Measurements from ENCODE around the gene MAGI1.

MAGI1 gene

DNA sequence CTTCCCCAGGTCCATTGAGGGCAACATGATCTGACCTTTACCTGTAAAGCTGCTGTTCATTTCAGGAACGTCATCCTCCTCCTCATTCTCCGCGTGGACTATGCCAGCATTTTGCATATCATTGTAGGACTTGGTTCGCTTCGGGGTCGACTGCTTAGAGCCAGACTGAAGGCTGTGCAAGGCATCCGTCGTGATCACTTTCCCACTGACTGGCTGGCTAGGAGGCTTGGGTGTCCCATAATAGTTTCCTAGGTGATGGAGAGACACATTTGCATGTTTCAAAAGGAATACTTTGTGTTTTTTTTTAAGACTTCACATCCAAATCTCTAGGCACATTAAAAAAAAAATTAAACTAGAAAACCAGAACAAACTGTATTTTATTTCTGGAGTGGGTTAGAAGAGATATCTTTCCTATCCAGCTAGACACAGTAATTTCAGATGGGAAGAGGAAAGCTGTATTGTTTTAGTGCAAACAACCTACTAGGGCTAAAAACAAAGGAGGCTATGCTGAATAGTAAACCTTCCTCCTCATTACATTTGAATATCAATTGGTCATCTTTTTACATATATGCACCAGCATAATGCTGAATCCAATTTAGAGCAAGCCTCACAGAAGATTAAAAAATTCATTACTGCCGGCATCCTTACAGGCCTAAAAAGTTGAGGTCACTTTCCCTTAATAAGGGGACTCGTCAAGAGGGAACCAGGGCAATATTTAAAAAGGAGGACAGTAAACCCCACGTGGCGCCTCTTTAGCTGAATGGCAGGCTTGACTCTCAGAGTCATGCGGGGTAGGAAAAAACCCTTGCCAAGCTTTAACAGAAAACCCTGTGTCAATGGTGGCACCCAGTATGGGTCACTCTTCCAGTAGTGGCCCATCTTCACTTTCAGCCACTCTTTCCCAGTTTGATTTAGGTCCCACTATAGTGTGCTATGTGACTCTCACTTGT lies 559.9 kb downstream of the MAGI1 start:
- DNase-seq (ENCODE audit: low spot score): no peak

DNA sequence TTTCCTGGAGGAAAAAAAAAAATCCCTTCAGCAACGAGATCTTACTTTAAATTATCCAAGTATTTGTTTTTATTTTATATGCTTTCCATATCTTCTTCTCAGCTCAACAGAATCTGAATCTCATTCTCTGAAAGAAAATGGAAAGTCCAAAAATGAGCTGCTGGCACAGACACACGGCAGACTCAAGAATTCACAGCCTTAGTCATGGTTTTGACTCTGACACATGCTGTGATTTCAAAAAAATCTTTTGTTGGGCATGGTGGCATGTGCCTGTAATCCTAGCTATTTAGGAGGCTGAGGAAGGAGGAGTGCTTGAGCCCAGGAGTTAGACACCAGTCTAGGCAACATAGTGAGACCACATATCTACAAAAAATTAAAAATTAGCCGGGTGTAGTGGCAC lies 565.0 kb downstream of the MAGI1 start:
- no peak for DNase-seq (ENCODE audit: low spot score)

DNA sequence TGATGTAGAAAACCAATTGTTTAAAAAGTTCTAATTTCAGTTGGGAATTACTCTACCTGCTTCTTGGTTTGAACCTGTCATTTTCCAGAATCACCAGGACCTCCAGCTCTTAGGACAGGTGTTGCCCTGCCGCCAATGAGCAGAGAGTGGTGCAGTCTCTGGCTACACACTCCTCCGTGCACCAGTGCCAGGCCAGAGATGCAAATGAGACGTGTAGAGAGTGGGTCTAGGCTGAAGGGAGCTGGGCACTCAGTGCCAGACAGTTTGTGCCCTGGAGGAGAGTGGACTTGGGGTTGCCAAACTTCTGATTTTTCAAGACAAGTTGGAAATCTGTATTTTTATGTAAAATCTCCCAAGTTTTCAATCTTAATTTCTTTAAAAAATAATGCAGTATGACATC lies 566.2 kb downstream of the MAGI1 start:
- no peak for DNase-seq (ENCODE audit: low spot score)

DNA sequence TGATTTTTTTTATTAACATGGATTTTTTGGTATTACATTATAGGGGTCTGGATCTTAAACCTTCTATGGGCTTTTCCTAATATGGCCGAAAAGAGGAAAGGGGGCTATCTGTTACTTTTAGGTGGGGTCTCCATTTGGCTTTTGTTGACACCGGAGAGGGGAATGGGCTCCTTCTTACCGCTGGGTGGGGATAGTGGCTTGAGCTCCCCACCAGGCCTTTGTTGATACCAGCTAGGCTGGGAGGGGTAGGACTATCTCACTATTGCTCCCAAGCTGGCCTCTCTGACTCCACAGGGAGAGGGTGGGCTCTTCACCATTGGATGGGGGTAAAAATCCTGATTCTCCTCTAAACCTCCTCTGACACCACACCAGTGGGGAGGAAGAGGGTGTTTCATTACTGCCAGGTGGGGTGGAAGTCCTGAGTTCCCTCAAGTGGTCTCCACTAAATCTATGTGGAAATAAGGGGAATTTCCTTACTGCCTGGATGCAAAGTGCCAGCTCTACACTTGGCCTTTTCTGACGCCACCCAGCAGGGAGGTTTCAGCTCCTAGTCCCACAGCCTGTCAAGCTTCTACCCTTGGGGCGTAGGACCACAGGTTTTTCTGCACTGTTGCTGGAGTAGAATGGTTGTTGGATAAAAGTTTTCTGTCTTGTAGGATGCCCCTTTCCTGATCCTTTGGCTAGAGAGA lies 572.3 kb downstream of the MAGI1 start:
- no peak for DNase-seq (ENCODE audit: low spot score)

DNA sequence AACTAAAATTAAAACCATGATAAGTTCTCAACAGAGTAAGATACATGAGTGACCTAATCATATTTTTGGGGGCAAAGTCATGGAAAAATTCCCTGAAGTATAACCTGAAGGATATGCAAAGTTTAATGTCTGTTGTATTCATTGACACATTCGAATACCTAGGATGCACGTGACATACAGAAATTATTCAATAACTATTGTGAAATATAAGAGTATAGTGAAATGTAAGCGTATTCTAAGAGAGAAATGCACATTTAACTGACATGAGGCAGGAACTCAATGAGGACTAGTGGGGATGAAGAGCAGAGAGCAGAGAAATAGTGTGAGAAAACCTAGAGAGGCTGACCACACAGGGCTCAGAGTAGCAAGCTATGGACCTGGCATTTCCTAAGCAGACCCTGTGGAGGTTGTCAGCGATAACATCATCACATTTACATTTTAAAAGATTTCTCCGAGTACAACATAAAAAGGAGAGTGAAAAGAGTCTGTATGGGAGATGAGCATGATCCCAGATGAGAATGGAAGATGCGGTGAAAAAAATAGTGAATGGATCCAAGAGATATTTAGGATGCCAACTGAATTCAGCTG lies 588.8 kb downstream of the MAGI1 start:
- DNase-seq (ENCODE audit: low spot score): no peak

DNA sequence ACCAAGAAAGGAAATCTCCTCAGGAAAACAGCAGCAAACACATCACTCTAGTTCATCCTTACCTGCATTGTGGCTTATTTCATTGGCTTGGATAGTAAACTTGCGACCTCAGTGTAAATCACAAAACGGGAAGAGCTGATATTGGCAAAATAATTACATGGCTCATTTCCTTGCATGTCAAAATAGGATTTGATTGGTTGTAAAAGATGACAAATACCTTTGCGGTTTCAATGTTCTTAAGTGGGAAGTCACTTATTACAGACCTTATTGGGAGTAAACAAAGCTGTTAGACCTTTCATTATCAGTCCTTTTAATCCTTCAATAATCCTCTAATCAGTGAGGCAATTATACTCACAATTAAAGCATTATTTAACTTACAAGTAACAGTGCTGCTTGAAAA lies 590.6 kb downstream of the MAGI1 start:
- DNase-seq (ENCODE audit: low spot score): no peak

DNA sequence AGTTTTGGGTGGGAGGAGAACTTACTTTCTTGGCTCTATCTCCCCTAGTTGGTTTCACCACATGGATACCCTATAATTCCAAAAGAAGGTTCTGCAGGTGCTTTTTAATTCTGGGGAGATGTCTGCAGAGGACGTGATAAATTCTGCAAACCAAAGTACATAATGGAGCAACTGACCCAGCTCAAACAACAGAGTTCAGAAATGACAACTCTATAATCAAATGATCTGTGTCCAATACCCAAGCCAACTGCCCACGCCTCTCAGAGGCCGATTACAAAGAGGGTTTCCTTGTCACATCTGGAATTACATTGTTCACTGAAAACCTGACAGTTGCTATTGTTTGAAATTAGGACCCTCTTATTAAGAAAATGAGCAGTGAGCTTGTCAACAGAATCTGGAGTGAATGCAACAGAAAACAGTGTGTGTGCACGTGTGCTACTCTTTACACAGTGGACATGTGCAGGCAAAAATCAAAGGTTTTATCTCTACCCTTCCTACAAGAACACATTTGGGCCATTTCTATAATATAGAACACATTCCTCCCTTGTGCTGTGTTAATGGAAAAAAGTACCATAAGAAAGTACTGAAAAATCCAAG lies 593.0 kb downstream of the MAGI1 start:
- no peak for DNase-seq (ENCODE audit: low spot score)

DNA sequence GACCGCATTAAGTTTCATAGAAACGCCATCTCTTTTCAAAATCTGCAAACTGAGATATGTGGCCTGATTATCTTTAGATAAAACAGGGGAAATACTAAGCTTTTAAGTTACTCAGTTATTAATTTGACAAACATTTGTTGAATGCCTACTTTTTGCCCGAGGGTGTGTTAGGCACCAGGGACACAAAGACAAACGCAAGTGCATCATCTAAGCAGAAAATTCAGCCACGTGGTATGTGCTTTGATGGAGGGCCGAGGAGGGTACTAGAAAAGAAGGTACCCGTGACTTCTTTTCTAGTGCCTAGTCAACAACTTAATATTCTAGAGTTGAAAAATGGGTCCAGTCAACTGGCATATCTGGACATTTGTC lies 594.3 kb downstream of the MAGI1 start:
- DNase-seq (ENCODE audit: low spot score): no peak

DNA sequence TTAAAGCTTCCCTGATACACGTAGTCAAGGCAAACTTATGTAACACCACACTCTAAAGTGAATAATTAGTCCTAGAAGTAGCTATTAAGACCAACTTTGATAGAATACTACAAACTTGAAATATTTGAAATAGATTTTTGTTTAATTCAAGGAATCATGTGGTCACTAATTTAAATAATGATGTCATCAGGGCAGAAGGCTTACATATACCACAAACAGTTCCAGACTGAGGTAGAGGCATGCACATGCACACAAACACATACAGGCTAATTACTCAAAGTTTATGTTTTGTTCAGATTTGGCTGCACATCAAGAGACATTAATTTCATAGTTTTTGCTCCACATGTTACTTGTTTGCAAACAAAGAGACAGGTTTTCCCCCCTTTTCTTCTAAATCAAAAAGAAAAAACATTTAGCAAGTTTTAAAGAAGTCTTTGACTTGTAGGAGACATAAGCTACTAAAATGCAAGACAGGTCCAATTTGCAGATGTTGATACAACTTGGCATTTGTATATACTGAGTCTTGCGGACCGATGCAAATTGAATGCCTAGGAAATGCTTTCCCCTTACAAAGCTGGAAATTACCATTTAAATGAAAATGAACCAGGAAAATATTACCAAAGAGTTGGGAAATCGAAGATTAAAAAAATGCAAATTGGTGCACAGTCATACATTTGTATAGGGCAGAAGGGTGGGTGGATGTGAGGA lies 594.8 kb downstream of the MAGI1 start:
- DNase-seq (ENCODE audit: low spot score): no peak

DNA sequence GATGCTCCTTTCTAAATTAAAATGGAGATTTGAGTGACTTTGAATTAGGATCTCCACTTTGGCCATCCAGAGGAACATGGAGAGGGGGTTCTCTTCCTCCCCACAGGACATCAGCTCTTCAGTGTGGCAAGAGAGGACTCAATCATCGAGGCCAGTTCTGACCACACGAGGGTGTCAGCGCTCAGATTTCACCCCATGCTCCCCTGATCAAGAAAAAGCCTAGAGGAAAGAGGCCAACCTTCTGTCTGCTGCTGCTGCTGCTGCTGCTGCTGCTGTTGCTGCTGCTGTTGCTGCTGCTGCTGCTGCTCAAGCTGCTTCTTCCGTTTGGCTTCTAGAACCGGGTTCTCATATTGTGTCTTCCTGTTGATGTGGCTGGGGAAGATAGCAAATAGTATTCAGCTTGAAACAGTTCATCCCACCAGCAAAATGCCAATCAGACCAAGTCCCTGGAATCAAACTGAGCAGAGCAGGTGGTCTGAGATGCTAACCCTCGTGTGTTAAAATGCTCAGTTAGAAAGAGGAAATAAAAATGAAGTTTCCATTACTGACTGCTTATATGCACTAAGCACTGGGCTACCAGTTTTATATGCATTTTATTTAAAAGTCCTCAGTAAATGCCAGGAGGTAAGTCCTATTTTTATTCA lies 599.0 kb downstream of the MAGI1 start:
- DNase-seq (ENCODE audit: low spot score): peak; percentile 51

DNA sequence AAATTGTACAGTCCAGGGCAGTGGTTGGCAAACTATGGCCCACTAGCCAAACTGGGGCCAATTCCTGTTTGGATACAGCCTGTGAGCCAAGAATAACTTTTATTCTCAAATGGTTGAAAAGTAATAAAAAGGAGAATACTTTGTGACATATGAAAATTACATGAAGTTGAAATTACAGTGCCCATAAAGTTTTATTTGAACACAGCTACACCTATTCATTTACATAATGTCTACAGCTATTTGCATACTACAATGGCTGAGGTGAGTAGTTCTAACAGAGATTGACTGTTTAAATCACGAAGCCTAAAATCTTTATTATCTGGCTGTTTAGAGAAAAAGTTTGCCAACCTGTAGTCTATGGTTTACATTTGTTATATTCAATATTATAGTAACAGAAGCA lies 600.1 kb downstream of the MAGI1 start:
- no peak for DNase-seq (ENCODE audit: low spot score)

DNA sequence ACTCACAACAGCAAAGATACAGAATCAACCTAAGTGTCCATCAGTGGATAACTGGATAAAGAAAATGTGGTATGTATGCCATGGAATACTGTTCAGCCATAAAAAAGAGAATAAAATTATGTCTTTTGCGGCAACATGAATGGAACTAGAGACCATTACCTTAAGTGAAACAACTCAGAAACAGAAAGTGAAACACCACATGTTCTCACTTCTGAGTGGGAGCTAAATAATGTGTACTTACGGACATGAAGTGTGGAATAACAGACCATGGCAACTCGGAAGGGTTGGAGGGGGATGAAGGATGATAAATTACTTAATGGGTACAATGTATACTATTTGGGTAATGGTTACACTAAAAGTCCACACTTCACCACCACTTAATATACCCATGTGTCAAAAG lies 600.6 kb downstream of the MAGI1 start:
- DNase-seq (ENCODE audit: low spot score): no peak

DNA sequence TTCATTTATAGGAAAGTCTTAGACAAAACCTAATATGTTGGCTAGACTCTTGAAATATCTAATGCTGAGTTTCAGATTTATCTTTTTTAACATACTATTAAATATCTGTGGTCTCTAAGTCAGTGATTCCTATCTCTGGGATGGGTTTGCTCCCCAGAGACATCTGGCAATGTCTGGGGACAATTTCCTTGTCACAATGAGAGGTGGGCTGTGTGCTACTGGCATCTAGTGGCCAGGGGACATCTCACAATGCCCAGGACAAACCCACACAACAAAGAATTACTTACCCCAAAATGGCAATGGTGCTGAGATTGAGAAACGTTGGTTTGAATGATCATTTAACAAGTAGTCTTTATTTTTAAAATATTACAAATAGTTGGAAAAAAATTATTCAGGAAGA lies 602.1 kb downstream of the MAGI1 start:
- no peak for DNase-seq (ENCODE audit: low spot score)

DNA sequence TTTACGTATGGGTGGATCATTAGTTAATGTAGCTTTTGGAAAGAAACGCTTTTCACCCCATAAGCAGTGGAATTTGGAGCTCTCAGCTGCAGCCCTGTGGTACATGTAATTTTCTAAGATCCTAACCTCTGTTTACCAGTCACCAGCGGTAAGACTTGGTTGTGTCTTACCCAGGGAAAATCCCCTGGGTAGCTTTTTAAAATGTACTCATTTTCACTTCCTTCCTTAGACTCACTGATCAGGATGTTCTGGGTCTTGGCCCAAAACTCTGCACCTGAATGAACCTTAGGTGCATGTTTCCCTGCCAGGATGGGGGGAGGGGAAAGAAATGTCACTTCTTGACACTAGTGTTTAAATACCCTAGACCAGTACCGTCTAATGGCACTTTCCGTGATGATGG lies 605.2 kb downstream of the MAGI1 start:
- DNase-seq (ENCODE audit: low spot score): no peak

DNA sequence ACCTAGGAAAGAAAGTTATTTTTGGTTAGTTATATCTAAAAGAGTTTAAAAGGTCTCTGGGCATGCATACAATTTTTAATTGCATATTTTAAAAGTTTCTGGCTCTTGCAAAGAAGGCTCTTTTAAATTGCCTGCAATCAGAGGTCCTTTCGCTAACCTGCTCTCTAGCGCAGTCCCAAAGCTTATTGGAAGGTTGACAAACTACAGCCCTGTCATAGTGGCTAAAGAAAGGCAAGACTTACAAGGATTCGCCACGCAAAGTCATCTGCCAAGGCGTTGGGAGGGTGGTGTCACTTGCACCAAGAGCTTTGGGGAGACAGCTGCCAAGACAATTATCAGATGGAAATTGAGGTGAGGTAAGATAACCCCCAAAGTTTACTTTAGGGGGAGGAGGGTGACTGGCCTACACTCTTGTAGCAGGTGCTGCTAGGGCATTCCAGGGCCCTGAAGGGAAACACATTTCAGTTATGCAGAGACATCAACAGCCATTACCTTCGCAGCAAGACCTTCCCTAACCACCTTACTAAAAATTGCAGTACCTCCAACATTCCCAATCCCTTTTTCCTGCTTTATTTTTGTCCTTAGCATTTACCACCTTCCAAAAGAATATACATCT lies 606.2 kb downstream of the MAGI1 start:
- no peak for DNase-seq (ENCODE audit: low spot score)

DNA sequence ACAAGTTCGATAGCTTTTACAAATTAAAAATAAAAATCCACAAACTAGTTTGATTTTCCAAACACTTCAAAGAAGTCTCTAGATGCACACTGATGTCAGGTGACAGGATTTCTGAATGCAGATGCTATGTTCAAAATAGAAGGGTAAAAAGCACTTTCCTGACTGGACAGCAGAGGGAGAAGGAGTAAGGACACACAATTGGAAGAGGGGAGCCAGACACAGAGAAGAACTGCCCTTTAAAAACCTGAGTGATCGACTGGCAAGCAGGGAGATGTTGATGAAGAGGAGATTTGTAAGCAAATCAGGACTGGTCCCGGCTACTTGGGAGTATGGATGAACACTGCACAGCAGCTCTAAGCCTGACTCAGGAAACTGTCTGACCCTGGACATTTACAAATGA lies 612.8 kb downstream of the MAGI1 start:
- DNase-seq (ENCODE audit: low spot score): peak; percentile 10

DNA sequence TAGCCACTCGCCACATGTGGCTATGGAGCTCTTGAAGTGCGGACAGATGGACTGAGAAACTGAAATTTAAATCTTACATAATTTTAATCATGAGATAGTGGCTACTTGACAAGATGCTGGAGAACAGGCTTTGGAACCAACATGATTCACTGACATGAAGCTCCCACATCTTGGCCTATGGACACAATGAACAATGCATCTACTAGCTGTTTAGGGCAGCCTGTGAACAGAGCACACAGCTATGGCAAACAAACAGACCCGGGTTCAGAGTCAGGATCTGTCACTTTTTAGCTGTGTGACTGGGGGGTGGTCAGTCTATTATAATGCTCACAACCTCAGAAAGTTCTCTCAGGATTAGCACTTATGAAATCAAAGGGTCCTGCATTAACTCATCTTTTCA lies 616.6 kb downstream of the MAGI1 start:
- no peak for DNase-seq (ENCODE audit: low spot score)

DNA sequence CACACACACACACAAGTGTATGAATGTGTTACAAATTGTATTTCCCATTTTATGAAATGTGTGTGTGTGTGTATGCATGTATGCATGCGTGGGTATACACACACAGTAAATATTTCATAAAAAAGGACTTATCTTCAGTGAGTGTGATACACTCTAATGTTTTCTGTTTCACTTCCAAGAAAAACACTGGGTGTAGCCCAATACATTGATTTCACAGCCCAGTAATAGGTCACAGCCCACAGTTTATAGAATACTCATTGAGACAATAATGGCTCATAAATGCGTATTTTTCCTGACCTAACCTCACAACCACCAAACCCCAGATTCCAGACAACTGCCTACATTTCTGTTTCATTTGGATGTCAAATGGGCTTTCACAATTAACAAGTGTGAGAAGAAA lies 619.5 kb downstream of the MAGI1 start:
- no peak for DNase-seq (ENCODE audit: low spot score)

DNA sequence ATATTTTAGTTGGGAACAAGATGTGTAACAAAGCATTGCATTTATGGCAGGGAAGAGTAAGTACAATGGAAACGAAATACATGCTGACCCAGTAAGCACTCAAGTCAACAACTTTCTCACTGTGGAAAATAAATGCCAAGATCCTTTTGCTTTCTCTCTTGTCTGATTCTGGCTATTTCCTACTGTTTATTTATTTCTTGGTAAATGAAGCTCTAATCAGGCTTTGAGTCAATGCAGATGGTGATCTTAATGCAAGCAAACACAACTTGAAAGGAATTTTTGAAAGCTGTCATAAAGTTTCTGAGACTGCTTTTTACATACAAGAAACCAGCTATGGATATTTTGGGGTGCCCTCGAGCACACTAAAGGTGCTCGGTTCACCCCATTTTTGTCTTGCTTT lies 624.8 kb downstream of the MAGI1 start:
- DNase-seq (ENCODE audit: low spot score): no peak

DNA sequence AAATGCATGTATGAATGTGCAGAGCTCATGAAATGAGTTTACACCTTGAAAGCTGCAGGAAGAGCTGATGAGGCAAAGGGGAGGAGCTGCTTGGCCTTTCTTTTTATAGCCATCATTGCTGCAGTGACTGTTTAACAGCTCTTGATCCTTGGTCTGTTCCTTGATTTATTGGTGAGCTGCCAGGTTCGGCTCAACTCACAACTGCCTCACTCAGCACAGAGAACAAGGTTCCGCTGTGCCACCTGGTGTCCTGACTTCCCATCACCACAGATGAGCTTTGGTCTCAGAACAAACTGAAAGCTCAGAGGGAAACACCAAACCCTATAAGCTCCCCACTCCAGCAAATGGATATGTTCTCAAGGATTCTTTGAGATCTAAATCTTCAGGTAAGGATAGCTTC lies 626.1 kb downstream of the MAGI1 start:
- no peak for DNase-seq (ENCODE audit: low spot score)

DNA sequence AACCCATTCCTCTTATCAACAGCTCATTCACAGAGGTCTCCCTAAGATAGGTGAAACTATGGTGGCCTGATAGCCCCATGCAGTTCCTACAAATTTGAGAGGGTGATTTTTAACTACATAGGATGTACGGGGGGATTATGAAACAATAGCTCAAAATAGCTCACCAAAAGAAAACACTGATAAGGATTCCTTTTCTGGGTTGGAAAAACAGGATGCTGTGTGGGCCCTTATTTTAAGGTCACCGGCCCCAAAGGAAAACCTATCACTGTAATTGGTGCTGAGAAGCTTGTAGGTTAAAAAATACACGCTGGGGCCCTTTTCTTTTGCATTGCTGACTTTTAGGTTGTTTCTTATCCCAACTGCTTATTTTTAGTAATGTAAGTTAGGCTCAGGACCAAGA lies 627.4 kb downstream of the MAGI1 start:
- DNase-seq (ENCODE audit: low spot score): no peak

Data from hepatic stellate cell (primary cell).